ENCODE data around the gene PPP1R37.
A peak's percentile ranks its signal among the peaks of the same experiment; 100 is the strongest.

PPP1R37 gene

GRCh38 chr19:45161738-45162607 is 69.0 kb downstream of the PPP1R37 start:
- no peak overlapping the region for H3K4me3 ChIP-seq
- H3K27ac ChIP-seq = no peak overlapping the region
- no peak for DNase-seq
- H3K27me3 ChIP-seq = peaks cover 0 to 65% of the 10 kb centered on the region in 2 donors
- H3K4me1 ChIP-seq = peaks cover 0 to 29% (median 0%) of the 10 kb centered on the region in 4 donors
- peak; percentile 13 to 26 for TF ChIP-seq CTCF (IDR thresholded peaks at IDR 0.05)
- intact Hi-C loops (cut with DNase I; ENCODE audit: low total_unique reads) = no loop called here
- H3K36me3 ChIP-seq = no peaks in the 10 kb centered on the region
- no peaks in the 10 kb centered on the region for H3K9me3 ChIP-seq

GRCh38 chr19:45162608-45163143 is 69.7 kb downstream of the PPP1R37 start:
- no peak overlapping the region for H3K4me3 ChIP-seq
- no peak overlapping the region for H3K27ac ChIP-seq
- H3K36me3 ChIP-seq = no peaks in the 10 kb centered on the region
- no peaks in the 10 kb centered on the region for H3K9me3 ChIP-seq
- intact Hi-C loops (cut with DNase I; ENCODE audit: low total_unique reads) = no loop called here
- peaks cover 0 to 29% (median 0%) of the 10 kb centered on the region in 4 donors for H3K4me1 ChIP-seq
- TF ChIP-seq CTCF (IDR thresholded peaks at IDR 0.05) = no peak
- no peak for DNase-seq
- peaks cover 0 to 60% of the 10 kb centered on the region in 2 donors for H3K27me3 ChIP-seq

- peaks cover 0 to 55% of the 10 kb centered on the region in 2 donors for H3K27me3 ChIP-seq
- DNase-seq = no peak
- peaks cover 0 to 29% (median 0%) of the 10 kb centered on the region in 4 donors for H3K4me1 ChIP-seq
- no peaks in the 10 kb centered on the region for H3K36me3 ChIP-seq
- H3K27ac ChIP-seq = no peak overlapping the region
- no peak for TF ChIP-seq CTCF (IDR thresholded peaks at IDR 0.05)
- H3K9me3 ChIP-seq = no peaks in the 10 kb centered on the region
- no peak overlapping the region for H3K4me3 ChIP-seq
- intact Hi-C loops (cut with DNase I; ENCODE audit: low total_unique reads) = no loop called here
Measured at GRCh38 chr19:45163156-45163555, 70.2 kb downstream of the PPP1R37 start.

- intact Hi-C loops (cut with DNase I; ENCODE audit: low total_unique reads) = no loop called here
- Histone ChIP-seq H3K9me3 (no peaks in the 10 kb centered on the region), H3K36me3 (no peaks in the 10 kb centered on the region), H3K4me1 (peaks cover 0 to 29% (median 0%) of the 10 kb centered on the region in 4 donors), H3K27me3 (peaks cover 0 to 48% of the 10 kb centered on the region in 2 donors), H3K4me3 (no peak overlapping the region), H3K27ac (no peak overlapping the region)
- DNase-seq = no peak
- no peak for TF ChIP-seq CTCF (IDR thresholded peaks at IDR 0.05)
Measured at GRCh38 chr19:45163751-45164460, 70.9 kb downstream of the PPP1R37 start.

GRCh38 chr19:45164577-45165335 is 71.8 kb downstream of the PPP1R37 start:
- Histone ChIP-seq H3K27ac (no peak overlapping the region), H3K4me1 (peaks cover 0 to 29% (median 0%) of the 10 kb centered on the region in 4 donors)
- intact Hi-C loops (cut with DNase I; ENCODE audit: low total_unique reads) = no loop called here

More at GRCh38 chr19:45164577-45165335, 71.8 kb downstream of the PPP1R37 start:
- peaks cover 0 to 39% of the 10 kb centered on the region in 2 donors for H3K27me3 ChIP-seq
- H3K4me3 ChIP-seq = no peak overlapping the region
- H3K36me3 ChIP-seq = no peaks in the 10 kb centered on the region
- H3K9me3 ChIP-seq = no peaks in the 10 kb centered on the region
- DNase-seq = no peak
- no peak for TF ChIP-seq CTCF (IDR thresholded peaks at IDR 0.05)

Measured in tibial artery (tissue), 4 donors.